ENCODE results near the gene HOXB4. TPM values are rescaled to one million over a fixed set of nuclear protein-coding genes. Genes with fewer than 3 reads are reported as not detected.

Gene HOXB4
- total and polyA plus RNA-seq, 9 donors: 0.13 to 3.4 (median 0.87) TPM

- H3K27me3 ChIP-seq: peaks cover 5% of the 10 kb centered on the region
- H3K36me3 ChIP-seq: no peaks in the 10 kb centered on the region
- no peak overlapping the region for H3K4me3 ChIP-seq
- 76 to 79% (median 77%) methylated on average over 9 of the region's 9 CpGs for WGBS, 3 donors
- intact Hi-C loops (cut with DNase I): no loop called here
- peaks cover 0 to 18% of the 10 kb centered on the region in 2 donors for H3K9me3 ChIP-seq
- no peak for TF ChIP-seq POLR2A (IDR thresholded peaks at IDR 0.05)
- no peak for TF ChIP-seq EP300 (IDR thresholded peaks at IDR 0.05)
- TF ChIP-seq, protein P1, sequence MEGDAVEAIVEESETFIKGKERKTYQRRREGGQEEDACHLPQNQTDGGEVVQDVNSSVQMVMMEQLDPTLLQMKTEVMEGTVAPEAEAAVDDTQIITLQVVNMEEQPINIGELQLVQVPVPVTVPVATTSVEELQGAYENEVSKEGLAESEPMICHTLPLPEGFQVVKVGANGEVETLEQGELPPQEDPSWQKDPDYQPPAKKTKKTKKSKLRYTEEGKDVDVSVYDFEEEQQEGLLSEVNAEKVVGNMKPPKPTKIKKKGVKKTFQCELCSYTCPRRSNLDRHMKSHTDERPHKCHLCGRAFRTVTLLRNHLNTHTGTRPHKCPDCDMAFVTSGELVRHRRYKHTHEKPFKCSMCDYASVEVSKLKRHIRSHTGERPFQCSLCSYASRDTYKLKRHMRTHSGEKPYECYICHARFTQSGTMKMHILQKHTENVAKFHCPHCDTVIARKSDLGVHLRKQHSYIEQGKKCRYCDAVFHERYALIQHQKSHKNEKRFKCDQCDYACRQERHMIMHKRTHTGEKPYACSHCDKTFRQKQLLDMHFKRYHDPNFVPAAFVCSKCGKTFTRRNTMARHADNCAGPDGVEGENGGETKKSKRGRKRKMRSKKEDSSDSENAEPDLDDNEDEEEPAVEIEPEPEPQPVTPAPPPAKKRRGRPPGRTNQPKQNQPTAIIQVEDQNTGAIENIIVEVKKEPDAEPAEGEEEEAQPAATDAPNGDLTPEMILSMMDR (IDR thresholded peaks at IDR 0.05): no peak
- peaks cover 2% of the 10 kb centered on the region for H3K4me1 ChIP-seq (ENCODE audit: insufficient read depth)
- DNase-seq: no peak
- no peak overlapping the region for H3K27ac ChIP-seq
These were observed 28.9 kb upstream of the HOXB4 start for GRCh38 chr17:48606892-48607614.

DNA sequence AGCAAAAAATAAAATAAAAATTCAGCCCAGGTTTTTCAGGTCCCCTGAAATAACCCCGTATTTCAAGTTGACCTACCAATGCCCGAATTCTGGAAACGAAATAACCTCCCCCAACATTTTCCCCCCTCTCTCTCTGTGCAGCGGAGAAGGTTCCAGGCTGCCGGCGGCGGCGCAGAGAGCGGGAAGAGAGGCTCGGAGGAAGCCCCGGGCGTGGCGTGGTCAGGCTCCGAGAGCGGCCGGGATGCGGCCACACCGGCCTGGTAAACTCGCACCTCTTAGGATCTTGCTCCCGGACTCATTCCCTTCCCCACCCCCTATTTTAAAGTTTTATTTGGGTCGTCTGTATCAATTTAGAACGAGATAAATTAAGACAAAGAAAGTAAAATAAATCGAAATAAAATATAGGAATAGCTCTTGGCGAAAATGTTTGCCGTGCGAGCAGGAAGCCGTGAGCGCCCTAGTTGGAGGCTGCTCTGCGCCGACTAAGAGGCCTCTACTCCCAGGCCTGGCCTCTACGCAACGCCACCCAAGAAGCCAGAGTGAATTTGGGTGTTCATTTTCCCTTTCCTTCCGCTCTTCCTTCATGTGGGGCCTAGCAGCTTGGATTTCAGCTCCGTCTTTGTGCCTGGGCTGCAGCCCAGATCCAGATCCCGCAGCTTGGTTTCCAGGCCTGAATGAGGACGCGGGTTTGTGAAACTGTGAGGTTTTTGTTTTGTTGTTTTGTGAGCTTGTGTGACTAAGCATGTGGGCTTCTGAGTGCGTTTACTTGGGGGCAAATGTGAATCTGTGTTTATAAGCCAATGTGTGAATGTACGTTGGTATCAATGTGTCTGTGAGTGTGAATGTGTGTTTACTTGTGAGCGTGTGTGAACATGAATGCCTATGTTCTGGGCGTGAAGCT is 28.1 kb upstream of the HOXB4 start:
- 32 to 37% (median 36%) methylated on average over 41 of the region's 41 CpGs for WGBS, 3 donors

DNA sequence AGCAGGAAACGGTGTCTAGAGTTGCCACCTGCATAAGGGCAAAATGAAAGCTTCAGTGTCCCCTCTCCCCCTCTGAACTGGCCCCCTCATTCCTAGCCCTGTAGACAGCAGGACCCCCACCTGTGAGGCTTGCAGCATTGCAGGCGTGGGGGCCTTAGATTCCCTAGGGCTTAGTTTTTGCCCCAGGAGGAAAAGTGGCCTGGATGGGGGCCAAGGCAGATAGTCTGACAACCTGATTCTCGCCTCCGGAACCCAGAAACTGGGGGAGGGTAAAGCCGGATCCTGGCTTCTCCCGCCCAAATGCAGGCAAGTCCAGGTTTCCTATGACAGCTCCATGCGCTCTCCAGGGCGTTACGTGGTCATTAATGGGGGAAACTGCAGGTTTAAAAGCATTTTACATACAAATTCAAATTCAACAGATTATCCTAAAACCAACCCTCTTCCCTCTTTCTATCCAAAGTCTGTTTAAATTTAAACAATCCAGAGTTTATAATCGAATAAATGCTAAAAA is 27.3 kb upstream of the HOXB4 start:
- 23 to 24% (median 23%) methylated on average over 10 of the region's 10 CpGs for WGBS, 3 donors
- DNase-seq: no peak

More for the DNA sequence above, 28.1 kb upstream of the HOXB4 start:
- intact Hi-C loops (cut with DNase I): no loop called here
- TF ChIP-seq, protein P1 (IDR thresholded peaks at IDR 0.05): no peak
- TF ChIP-seq EP300 (IDR thresholded peaks at IDR 0.05): no peak
- no peak for TF ChIP-seq POLR2A (IDR thresholded peaks at IDR 0.05)
- peaks cover 0 to 18% of the 10 kb centered on the region in 2 donors for H3K9me3 ChIP-seq
- H3K36me3 ChIP-seq: no peaks in the 10 kb centered on the region
- DNase-seq: no peak
- H3K4me3 ChIP-seq: no peak overlapping the region
- H3K27ac ChIP-seq: no peak overlapping the region
- peaks cover 5% of the 10 kb centered on the region for H3K27me3 ChIP-seq
- H3K4me1 ChIP-seq (ENCODE audit: insufficient read depth): peaks cover 2% of the 10 kb centered on the region

More for the DNA sequence above, 27.3 kb upstream of the HOXB4 start:
- Histone ChIP-seq H3K36me3 (no peaks in the 10 kb centered on the region), H3K27me3 (peaks cover 5% of the 10 kb centered on the region), H3K9me3 (peaks cover 0 to 18% of the 10 kb centered on the region in 2 donors), H3K27ac (no peak overlapping the region), H3K4me1 (ENCODE audit: insufficient read depth) (peaks cover 1% of the 10 kb centered on the region), H3K4me3 (no peak overlapping the region)
- intact Hi-C loops (cut with DNase I): no loop called here
- TF ChIP-seq POLR2A (IDR thresholded peaks at IDR 0.05) (no peak), EP300 (IDR thresholded peaks at IDR 0.05) (no peak)
- TF ChIP-seq, protein P1 (IDR thresholded peaks at IDR 0.05): no peak
